CMK (cell line): ENCODE data around the gene AQP7.
"Not testable (repeated sequence)": the region's sequence is repeated elsewhere in the genome, so short reads cannot be mapped to it uniquely, and the experiment has no call there.

ENCODE experiments used
- DNase-seq: peaks from one replicate; pipeline ENCODE4 v3.0.0-alpha.2; 2010; ENCODE audit warnings: low read depth

The AQP7 gene

DNA sequence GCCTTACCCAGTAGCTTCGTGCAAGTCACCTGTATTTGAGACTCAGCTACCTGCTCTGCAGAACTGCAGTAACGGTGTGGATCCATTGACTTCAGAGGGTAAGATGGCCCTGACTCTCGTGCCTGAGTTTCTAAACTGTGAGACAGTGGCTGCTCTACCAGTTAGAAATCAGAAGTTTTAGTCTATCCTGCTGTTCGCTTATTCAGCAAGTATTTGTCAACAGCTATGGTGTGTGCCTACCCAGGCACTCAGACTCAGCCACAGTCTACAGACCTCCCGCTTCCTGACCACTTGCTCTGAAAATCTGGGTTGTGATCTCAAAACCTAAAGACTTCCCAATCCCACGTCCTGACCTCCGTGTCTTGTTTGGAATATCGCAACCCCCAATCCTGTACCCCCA lies 31.5 kb upstream of the AQP7 start:
- DNase-seq = no peak

DNA sequence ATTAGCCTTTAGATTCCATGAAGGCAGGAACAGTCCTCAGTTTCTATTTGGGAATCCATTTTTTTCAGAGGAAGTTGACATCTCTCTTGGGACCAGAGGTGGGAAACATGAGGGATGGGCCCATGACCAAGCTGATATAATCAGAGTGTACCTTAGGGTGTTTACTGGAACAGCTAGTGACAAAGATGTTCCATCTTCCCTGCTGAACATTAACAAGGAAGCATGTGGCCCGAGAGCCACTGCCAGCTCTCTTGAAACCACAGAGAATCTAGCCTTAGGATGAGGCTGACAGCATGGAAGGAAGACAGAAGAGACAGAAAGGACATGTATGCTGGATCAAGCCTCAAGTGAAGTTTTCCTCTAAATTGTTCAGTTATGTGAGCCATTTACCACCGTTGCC lies 29.1 kb upstream of the AQP7 start:
- DNase-seq = no peak

DNA sequence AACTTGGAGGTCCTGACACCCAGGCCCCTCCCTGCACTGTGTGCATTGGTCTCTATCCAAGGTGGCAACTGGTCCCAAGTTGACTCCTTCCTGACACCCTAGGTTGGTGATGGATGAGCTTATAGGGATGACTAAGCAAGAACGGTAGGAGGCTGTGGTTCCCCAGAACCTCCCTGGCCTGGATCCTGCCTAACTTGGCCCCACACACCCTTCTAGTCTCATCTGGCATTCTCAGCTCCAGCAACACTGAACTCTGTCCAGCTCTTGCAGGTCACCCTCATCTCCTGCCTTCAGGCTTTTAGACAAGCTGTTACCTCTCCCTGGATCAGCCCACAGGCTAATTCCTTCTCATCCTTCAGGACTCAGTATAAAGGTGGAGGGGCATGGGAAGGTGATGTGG lies 28.6 kb upstream of the AQP7 start:
- no peak for DNase-seq

DNA sequence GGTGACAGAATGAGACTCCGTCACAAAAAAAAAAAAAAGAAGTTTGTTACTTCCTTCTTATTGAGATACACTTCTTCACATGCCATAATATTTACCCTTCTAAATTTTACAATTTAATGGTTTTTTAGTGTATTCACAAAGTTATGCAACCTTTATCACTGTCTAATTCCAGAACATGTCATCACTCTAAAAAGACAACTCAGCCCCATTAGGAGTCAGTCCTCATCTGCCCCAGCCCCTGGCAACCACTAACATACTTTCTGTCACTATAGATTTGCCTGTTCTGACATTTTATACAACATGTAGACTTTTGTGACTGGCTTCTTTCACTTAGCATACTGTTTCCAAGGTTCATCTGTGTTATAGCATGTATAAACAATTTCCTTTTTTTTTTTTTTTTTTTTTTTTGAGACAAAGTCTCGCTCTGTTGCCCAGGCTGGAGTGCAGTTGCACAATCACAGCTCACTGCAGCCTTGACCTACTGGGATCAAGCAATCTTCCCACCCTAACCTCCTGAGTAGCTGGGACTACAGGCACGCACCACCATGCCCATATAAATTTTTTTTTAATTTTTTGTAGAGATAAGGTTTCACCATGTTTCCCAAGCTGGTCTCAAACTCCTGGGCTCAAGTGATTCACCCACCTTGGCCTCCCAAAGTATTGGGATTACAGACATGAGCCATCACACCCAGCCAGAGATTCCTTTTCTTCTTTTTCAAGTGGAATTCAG lies 27.1 kb upstream of the AQP7 start:
- no peak for DNase-seq

DNA sequence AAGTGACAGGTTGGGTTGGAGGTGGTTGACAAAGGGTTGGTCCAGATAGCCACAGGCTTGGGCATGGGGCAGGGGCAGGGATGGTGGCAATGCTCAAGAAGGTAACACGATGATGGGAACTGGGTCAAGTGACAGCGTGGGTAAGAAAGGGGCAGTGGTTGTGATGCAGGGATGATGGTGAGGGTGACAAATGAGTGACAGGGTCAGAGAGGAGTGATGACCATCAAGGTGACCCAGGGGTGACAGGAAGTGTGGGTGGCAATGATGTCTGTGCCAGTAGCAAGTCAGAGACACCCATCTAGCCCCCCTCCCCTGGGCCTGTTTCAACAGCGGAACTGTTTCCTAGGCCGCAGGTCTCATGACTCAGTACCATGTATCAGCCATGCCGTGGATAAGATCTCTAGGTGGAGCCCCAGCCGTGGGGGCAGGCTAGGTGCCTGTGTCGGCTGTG lies 24.5 kb upstream of the AQP7 start:
- DNase-seq = no peak

DNA sequence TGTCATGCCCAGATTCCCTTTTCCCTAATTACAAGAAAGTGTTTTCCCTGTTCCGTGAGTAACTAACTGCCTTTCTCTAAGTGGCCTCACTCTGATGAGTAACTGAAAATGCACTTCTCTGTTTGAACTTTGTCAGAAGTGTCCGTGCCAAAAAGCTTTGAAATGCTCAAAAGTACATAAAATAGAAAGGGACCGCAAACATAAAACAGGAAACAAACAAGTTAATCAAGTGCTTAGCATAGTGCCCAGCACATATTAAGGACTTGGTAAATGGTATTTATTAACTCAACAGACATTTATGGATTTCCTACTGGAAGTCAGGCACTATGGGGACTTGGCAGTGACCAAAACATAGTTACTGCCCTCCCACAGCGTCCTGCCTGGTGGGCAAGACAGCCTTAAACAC lies 22.8 kb upstream of the AQP7 start:
- no peak for DNase-seq

DNA sequence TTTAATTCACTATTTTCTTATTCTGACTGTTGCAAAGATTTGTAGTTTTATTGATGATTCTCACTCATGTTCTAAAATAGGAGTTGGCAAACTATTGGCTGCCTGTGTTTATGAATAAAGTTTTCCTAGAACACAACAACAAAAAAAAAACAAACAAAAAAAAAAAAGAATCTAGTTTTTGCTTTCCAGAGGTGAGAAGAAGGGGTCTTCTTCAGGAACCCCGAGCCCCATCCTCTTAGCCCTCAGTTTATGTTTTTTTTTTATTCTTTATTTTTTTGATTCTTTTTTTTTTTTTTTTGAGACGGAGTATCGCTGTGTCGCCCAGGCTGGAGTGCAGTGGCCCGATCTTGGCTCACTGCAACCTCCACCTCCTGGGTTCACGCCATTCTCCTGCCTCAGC lies 22.1 kb upstream of the AQP7 start:
- not testable (repeated sequence) for DNase-seq

DNA sequence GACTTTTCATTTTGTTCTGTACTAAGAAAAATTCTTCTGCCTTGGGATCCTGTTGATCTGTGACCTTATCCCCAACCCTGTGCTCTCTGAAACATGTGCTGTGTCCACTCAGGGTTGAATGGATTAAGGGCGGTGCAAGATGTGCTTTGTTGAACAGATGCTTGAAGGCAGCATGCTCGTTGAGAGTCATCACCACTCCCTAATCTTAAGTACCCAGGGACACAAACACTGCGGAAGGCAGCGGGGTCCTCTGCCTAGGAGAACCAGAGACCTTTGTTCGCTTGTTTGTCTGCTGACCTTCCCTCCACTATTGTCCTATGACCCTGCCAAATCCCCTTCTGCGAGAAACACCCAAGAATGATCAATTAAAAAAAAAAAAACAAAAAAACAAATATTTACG lies 21.7 kb upstream of the AQP7 start:
- not testable (repeated sequence) for DNase-seq

DNA sequence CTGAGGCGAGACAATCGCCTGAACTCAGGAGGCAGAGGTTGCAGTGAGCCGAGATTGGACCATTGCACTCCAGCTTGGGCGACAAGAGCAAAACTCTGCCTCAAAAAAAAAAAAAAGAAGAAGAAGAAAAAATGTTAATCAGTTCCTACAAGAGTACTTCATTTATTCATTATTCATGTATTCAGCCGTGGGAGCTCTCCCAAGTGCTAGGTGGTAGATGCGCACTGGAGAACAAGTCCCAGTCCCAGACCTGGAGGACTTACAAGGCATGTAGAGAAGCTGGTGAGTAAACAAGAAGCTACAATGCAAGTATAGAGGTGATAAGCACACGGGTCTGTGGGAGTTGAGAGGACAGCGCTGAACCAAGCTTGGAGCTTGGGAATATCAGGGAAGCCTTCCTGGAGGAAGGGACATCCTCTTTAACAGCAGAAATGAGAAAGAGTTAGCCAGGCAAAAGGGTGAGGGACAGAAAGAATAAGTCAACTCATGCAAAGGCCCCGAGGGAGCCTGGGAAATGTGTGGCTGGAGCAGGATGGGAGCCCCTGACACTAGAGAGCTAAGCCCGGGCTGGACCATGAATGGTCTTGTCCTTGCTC lies 17.4 kb upstream of the AQP7 start:
- DNase-seq = no peak

DNA sequence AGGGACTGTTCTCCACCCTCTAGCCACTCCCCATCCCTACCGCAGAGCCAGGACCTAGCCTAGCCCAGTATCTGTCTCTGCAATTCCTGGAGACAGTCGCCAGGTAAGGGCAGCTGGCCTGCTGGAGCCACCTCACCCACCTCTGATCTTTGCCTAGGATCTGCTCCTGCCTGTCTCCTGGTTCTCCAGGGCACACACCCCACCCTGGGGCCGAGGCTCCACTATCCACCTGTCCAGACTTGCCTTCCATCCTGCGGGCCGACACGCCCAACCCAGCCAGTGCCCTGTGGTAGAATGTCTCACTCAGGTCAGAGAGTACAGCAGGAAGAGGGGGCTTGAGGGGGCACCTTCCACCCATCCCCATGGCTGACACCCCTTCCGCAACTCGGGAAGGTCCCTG lies 15.7 kb upstream of the AQP7 start:
- DNase-seq = no peak

DNA sequence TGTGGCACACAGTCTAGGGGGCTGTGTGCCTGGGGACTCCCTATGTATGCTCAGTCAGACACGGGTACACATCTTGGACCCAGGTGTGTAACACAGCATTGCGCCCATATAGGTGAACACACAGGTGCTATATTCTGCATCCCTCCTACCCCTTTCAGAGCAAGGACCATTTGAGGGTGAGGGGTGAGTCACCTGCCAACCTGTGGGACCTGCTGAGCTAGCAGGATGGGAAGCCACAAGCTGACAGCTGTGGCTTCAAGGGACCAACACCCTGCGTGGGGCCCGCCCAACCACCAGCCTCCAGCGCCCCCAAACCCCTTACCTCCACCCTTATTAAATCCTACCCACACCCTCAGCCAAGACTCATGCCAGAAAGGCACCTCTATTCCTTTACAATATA lies 14.6 kb upstream of the AQP7 start:
- DNase-seq = no peak

DNA sequence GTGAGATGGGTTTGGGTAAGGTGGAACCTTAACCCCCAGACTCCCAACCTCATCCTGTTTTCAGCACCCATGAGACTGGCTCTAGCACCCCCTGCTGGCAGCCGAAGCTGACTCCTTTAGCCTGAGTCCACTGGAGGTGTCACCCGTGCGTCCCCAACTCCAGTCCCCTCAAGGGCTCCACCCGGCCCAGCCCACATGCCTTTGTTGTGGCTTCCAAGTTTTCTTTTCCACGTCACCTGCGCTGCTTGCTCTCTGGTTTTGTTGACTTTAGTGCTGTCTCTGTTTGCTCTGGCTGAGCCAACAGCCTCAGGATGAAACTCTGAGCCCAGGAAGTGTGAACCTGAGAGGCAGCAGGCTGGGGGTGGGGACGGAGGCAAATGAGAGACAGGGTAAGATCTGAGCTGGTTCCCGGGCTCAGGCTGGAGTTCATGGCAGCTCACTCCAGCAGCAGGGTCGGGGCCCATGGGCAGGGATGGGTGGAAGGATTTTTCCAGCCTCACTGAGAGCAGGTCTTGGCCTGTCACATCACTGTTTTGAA lies 13.2 kb upstream of the AQP7 start:
- DNase-seq = peak; percentile 46

DNA sequence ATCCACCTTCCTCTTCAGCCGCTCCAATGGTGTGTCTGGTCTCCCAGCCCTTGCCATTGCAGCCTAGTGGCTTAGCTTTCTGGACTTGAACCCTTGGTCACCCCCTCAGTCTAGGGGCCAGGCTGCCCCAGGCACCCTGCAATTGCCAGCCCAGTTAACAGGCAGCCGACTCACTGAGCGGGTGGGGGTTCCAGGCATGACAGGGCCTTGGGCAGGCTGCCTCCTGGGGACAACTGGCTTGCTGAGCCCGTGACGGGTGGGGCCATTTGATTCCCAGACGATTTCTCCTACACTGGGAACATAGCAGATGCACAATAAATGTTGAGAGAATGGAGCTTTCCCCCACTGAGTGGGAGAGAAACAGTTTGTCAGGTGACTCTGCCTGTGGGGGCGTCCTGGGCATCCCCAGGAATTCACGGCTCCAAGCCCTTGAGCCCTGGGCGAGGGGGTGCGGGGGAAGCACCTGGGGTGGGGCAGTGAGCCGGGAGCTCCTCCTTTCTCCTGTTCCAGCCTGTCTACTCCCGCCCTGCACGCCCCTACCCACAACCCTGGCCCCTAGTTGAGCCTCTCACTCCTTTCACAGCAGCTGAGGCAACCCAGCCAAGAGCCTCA lies 12.6 kb upstream of the AQP7 start:
- DNase-seq = no peak

DNA sequence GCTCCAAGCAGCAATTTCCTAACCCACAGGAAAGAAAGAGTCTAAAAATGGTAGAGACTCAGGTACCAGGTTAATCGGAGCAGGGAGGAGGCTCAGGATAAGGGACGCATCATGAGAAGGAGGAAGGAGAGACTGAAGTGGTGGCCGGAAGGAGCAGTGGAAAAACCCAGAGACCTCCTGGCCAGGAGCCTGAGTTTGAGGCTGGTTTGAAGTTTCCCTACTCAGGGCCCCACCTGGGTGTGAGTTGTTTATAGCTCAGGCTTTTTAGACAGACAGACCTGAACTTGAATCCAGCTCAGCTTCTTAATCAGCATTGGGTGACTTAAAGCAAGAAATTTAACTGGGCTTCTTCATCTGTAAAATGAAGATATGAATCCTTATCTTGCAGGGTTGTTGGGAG lies 11.9 kb upstream of the AQP7 start:
- no peak for DNase-seq

DNA sequence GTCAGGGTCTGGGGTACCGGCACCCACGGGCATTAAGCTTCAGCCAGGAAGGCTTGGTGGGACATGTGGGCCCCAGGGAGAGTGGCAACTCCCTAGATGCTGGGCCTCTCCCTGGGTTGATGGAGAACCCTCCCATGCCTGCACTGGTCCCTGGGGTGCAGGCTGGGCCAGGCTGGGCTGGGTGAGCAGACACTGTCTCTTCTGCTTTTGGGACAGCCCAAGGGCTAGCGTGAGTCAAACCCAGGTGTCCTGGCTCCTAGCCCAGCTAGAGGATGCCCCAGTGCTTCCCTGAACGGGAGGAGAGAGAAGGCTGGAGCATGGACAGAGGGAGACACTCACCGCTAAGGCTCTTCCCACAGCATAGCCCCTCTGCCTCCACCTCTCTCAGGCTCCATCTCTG lies 5.7 kb upstream of the AQP7 start:
- DNase-seq = no peak

DNA sequence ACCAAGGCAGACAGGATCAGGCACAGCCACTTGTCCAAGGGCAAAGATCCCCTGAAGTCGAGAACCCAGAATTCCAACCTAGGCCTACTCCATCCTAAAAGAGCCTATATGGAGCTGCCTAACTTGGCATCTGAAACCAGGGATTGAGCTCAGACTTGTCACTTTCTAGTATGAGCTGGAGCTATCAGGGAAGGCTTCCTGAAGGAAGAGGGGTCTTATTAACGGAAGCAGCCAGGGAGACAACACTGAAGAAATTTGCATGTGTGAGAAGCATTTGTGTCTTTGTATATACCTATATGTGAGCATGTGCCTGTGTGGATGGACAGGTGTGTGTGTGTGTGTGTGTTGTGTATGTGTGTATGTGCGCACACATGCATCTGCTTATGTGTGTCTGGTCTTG lies 4.7 kb upstream of the AQP7 start:
- DNase-seq = no peak

DNA sequence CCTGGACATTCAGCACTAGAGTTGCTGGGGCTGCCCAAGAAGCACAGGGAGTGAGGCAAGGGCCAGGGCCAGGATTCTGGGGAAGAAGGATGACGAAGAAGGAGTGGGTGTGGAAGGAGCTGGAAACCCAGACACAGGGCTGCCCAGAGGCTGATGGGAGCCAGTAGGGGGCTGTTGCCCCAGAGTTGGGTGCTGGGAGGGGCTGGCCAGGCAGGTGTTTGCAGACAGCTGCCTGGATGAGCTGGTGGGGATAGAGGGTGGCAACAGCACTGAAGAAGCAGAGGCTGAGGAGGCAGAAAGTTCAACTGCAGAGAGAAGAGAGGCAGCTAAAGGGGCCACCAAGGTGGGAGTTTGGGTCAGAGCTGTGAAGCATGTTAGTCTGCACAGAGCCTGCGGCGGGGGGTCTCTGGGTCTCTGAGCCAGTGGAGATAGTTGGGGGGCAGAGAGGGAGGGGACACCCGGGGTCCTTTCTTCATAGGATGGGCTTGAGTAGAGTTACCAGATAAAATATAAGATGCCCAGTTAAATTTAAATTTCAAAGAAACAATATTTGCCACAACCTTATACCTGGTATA lies 2.5 kb upstream of the AQP7 start:
- no peak for DNase-seq

DNA sequence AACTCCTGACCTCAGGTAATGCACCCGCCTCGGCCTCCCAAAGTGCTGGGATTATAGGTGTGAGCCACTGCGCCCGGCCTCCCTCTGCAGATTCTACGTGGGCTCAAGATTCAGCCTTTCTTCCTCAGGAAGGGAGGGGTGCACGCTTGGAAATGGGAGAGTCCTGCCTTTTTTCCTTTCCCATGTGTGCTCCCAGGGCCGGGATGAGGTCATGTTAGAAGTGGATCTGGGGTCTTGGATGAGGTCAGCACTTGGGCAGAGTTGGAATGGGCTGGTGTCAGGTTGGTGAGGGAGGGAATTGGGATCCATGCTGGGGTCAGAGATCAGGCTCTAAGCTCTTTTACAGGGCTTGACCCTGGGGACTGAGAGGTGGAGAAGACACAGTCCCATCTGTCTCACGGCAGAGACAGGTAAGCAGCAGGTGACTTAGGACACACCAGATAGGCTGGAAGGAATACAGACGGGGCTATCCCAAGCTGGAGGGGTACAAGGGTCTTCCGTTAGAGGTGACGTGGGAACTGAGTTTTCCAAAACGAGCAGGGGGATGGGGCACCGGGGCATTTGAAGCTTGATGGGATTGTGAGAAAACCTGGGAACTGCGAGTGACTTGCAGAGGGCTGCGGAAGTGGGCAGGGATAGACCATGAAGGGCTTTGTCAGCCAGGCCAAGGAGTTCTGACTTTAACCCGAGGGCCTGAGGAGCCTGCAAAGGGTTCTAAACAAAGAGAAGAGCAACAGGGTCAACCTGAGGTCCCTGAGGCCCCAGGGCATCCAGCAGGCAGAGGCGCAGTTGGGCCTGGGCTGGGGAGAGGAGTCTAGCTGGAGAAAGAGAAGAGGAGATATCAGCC lies 1.8 kb upstream of the AQP7 start:
- no peak for DNase-seq

DNA sequence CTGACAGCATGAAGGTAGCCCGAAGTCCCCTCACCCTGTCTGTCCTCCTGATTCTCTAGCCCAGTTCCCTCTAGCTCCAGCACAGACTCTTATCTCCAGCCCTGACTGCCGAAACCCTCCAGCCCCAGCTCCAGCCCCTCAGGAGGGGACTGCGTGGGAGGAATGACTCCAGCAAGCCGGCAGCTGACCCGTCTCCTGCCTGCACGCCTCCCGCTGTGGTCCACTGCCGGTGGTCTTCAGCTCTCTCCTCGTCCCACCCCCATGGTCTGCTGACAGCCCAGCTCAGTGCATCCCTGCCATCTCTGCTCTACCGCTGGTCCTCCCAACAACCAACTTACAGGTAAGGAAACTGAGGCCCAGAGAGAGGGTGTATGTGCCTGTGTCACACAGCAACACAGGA lies 559 bp downstream of the AQP7 start:
- not testable (repeated sequence) for DNase-seq

DNA sequence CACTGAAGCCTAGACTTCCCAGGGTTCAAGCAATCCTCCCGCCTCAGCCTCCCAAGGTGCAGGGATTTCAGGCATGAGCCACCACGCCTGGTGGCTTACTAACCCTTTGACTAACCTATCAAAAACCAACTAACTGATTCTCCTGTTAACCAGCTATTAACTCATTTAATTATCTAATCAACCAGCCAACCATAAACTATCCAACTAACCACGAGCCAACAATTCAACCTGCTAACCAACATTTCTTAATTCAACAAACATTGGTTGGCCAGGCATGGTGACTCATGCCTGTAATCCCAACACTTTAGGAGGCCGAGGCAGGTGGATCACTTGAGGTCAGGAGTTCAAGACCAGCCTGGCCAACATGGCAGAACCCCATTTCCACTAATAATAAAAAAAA lies 3.3 kb downstream of the AQP7 start:
- DNase-seq = not testable (repeated sequence)

DNA sequence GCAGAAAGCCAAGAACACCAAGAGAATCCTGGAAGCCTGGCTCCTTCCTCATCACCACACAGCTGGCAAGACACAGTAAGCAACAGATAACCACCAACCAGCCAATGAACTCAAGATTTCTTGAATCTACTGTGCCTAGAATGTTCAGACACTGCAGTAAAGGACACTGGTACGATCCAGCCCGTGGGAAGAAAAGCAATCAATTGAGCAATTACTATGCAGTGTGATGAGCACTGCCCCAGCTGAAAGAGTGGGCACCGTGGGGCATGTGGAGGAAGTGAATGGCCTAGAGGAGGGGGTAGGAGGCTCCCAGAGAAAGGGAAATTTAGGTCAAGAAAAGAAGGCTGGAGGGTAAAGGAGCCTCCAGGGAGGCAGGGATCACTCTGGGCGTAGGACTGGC lies 4.6 kb downstream of the AQP7 start:
- not testable (repeated sequence) for DNase-seq
